ENCODE data around the gene LLPH.

- TF ChIP-seq ZNF565 (CRISPR knock-in tag; conservative IDR thresholded peaks at IDR 0.05; ENCODE audit: low read depth) (no peak), OSR1 (CRISPR knock-in tag; IDR thresholded peaks at IDR 0.05) (no peak), ISL1 (CRISPR knock-in tag; IDR thresholded peaks at IDR 0.05) (no peak), PATZ1 (CRISPR knock-in tag; IDR thresholded peaks at IDR 0.05; ENCODE audit: borderline replicate concordance) (no peak), ZNF8 (CRISPR knock-in tag; IDR thresholded peaks at IDR 0.05) (no peak), RARB (CRISPR knock-in tag; IDR thresholded peaks at IDR 0.05) (no peak), SNAI2 (CRISPR knock-in tag; IDR thresholded peaks at IDR 0.05) (no peak), ARNTL (CRISPR knock-in tag; IDR thresholded peaks at IDR 0.05; ENCODE audit: borderline replicate concordance, low read depth) (no peak)
These were observed 24.2 kb upstream of the LLPH start for GRCh38 chr12:66154776-66155175.

Measured in SK-N-SH treated with all-trans-retinoic acid at 6 μM for 48 hours (cell line).